Measurements from ENCODE around the gene CMPK1. TPM values are rescaled to one million over a fixed set of nuclear protein-coding genes. Genes with fewer than 3 reads are reported as not detected.
A peak's percentile ranks its signal among the peaks of the same experiment; 100 is the strongest.

Gene CMPK1
- total RNA-seq, 6 experiments from 2014 or later: 118 to 141 (median 131) TPM

- no peaks in the 10 kb centered on the region; the same call in 1 of the 2 replicates for H3K27me3 Mint-ChIP-seq (ENCODE audit: insufficient read depth)
- no peak for DNase-seq
- no peak overlapping the region for H3K4me3 Mint-ChIP-seq
- no peak overlapping the region for H3K27ac Mint-ChIP-seq
- no peak for TF ChIP-seq CTCF (IDR thresholded peaks at IDR 0.05)
- H3K36me3 Mint-ChIP-seq (ENCODE audit: low read depth): no peaks in the 10 kb centered on the region
- H3K9me3 Mint-ChIP-seq: no peaks in the 10 kb centered on the region
- H3K4me1 Mint-ChIP-seq (ENCODE audit: low read depth): peaks cover 8% of the 10 kb centered on the region
Observed at GRCh38 chr1:47423872-47424271, 90.3 kb downstream of the CMPK1 start.

- H3K27me3 Mint-ChIP-seq (ENCODE audit: insufficient read depth): no peaks in the 10 kb centered on the region; the same call in 1 of the 2 replicates
- peaks cover 8% of the 10 kb centered on the region for H3K4me1 Mint-ChIP-seq (ENCODE audit: low read depth)
- H3K27ac Mint-ChIP-seq: no peak overlapping the region
- H3K4me3 Mint-ChIP-seq: no peak overlapping the region
- H3K36me3 Mint-ChIP-seq (ENCODE audit: low read depth): no peaks in the 10 kb centered on the region
- TF ChIP-seq CTCF (IDR thresholded peaks at IDR 0.05): peak; percentile 94
- peak; percentile 69 for DNase-seq
- no peaks in the 10 kb centered on the region for H3K9me3 Mint-ChIP-seq
Observed at GRCh38 chr1:47424336-47424982, 90.9 kb downstream of the CMPK1 start.

Other genes starting within 250 kb of the CMPK1 start
- not detected for gene CYP4A22, start 196.3 kb upstream of the CMPK1 start, total RNA-seq (2021; fragmentation: NEBNext Ultra II Directional; extraction: Animal tissue kit (Norgen Biotek cat#: 25700))
- gene PDZK1IP1, start 143.8 kb upstream of the CMPK1 start, total RNA-seq (2021; fragmentation: NEBNext Ultra II Directional; extraction: Animal tissue kit (Norgen Biotek cat#: 25700)): not detected
- gene TAL1, start 101.6 kb upstream of the CMPK1 start, total RNA-seq (2021; fragmentation: NEBNext Ultra II Directional; extraction: Animal tissue kit (Norgen Biotek cat#: 25700)): not detected
- gene STIL, start 19.6 kb upstream of the CMPK1 start, total RNA-seq (2021; fragmentation: NEBNext Ultra II Directional; extraction: Animal tissue kit (Norgen Biotek cat#: 25700)): 10 to 100 TPM in 5 of 6 experiments, 1 to 10 TPM in 1; 7.9 to 16.0 (median 13.6) TPM
- gene FOXE3, start 82.5 kb downstream of the CMPK1 start, total RNA-seq (2021; fragmentation: NEBNext Ultra II Directional; extraction: Animal tissue kit (Norgen Biotek cat#: 25700)): not detected
- under 1 TPM; 0.19 to 0.31 (median 0.21) TPM for gene FOXD2, start 104.3 kb downstream of the CMPK1 start, total RNA-seq (2021; fragmentation: NEBNext Ultra II Directional; extraction: Animal tissue kit (Norgen Biotek cat#: 25700))

Data from HFFc6 (cell line).